IPS-NIHi7 (cell line): Measurements from ENCODE around the gene KRI1.
A peak's percentile ranks its signal among the peaks of the same experiment; 100 is the strongest.

Experiments
- DNase-seq: peaks from one replicate; pipeline ENCODE4 v3.0.0; 2012; ENCODE audit warnings: mixed read lengths; ENCODE audit errors: extremely low spot score

Gene KRI1

DNA sequence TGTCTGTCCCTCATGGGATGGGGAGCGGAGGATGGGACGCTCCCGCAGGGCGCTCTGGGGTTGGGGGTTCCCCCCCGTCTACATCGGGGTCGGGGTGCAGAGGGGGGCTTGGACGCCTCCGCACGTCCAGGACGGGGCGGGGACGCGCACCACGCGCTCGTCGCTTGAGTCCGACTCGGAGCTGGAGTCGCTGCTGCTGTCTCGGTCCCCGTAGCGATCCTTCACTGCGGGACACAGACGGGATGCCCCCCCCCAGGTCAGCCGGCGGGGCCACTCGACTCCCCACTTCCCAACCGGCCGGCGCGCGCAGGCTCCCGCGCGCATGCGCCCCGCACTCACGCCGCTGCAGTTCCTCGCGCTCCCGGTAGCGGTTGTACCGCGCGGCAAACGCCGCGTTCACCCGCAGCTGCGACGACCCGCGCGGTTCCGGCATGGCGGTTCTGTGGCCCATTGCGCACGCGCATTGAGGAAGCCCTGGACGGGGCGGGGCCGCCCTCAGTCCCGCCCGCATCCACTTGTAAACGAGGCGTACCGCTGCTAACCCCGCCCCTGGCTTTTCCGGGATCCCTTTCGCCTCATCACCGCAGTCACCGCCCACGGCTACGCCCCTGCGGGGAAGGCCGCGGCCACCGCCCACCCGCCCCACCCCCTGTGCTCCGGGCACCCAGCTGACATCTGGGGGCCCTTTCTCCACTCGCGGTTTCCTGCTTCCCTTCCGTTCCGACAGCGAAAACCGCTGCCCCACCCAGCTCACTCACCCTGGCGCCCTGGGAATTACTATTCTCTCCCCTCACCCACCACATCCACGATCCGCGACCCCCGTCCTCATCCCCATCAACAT is at the start of gene KRI1:
KRI1 (minus strand) TSS at position 444 of the 841 bp plus-strand sequence; CDS start at position 433, 11 bp downstream.
- DNase-seq, result peak; percentile 98

DNA sequence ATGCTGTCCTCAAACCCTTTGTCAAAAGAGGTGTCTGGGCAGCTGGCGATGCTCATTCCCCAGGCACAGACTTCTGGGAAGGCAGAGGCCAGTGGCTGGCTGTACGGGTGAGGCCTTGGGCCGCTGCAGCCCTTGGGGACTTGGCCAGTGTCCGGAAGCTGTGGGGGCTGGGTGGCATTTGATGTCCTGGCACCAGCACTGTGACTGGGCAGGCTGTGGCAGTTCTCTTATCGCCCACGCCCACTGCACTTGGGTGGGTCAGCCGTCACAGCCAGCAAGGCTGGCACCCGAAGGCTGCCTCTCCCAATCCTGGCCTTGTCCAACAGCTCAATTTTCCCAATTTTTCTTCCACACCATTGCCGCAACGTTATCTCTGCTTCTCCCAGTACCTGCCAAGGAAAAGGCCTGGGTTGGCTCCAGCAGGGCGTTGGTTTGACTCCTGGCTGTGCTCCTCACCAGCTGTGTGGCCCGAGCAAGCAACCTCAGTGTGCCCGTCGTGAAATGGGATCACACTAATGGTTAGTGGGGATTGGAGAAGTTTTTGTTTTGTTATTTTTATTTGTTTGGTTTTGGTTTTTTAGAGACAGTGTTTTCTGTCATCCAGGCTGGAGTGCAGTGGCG is 46.8 kb upstream of the KRI1 start:
- peak; percentile 8 for DNase-seq

DNA sequence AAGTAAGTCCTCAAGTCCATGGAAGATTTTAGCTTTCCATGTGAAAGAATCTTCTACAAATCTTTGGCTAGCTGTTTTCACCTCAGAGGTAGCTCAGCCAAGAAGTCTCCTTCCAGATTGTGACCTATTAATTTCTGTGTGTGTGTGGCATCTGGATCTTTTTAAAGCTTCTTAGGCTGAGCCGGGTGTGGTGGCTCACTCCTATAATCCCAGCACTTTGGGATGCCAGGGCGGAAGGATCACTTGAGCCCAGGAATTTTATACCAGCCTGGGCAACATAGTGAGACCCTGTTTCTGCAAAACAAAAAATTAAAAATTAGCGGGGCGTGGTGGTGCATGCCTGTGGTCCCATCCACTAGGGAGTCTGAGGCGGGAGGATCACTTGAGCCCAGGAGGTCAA is 46.1 kb upstream of the KRI1 start:
- no peak for DNase-seq

DNA sequence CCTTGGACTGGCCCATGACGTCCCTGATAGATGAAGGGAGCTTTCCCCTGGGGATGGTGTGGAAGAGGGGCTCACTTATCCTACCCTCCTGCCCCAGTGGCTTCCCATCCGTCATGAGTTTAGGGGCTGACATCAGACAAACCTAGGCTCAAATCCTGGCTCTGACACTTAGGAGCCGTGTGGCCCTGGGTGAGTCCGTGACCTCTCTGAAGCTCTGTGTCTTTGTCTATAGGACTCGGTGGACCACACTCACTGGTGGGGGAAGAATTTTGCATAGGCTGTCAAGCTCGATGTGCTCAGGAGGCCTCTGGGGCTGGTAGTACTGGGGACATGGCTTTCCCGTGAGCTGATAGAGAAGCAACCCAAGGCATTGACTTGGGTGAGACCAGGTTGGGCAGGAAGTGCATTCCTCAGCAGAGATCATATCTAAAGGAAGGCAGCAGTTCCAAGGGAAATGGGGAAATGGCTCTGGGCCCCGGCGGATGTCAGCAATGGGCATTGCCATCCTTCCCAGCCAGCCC is 38.7 kb upstream of the KRI1 start:
- no peak for DNase-seq

DNA sequence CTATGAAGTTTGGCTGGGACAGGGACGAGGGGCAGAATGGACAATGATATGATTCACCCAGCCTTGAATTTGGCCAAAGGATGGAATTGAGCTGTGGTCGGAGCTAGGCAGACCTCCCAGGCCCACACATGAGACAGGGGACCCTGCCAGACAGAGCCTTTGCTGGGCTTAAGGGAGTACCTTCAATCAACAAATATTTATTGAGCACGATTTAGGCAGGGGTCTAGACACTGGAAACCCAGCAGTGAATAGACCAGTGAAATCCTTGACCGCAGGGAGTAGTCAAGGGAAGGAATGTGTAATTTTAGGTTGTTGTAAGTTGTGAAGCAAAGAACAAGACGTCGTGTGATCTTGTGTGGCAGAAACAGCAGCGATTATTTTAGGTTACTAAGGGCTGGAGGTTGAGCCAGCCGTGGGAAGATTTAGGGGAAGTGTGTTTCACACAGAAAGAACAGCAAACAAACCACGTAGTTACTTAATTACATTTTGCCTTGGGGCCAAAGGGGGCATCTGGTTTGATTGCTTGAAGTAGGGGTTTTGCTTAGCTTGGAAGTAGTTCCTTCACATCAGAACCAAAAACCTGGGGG is 38.2 kb upstream of the KRI1 start:
- no peak for DNase-seq

DNA sequence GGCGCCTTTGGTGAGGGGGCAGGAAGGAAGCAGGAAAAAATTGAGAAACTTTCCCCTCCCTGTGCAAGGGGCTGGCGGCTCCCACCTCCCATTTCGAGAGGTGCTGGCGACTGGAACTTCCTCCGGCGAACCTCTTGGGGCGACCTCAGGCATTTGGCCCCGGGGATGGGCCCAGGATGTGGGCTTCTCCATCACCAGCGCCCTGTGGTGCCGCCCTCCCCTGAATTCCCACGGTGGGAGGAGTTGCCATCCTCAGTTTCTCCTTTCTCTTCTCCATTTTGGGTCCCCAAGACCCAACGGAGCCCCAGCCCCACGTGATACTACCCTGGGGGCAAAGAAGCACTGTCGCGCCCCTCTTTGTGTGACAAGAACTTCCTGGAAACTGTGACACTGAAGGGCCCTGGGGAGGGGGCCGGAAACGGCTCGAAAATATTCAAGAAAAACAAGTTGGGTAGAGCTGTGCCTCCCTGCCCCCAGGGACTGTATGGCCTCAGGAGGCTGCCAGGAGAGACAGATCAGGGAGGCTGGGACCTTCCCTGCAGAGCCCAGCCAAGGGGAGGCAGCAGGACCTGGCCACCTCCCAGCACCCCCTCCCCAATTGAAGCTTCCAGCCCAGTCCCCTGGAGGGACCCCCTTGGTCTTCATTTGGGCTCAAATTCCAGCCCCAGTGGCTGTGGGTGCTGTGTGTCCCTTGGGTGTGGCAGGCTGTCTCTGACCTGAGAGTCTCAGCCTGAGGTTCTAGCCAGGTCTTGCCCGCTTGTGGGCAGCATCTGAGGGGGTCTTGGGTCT is 37.5 kb upstream of the KRI1 start:
- no peak for DNase-seq

DNA sequence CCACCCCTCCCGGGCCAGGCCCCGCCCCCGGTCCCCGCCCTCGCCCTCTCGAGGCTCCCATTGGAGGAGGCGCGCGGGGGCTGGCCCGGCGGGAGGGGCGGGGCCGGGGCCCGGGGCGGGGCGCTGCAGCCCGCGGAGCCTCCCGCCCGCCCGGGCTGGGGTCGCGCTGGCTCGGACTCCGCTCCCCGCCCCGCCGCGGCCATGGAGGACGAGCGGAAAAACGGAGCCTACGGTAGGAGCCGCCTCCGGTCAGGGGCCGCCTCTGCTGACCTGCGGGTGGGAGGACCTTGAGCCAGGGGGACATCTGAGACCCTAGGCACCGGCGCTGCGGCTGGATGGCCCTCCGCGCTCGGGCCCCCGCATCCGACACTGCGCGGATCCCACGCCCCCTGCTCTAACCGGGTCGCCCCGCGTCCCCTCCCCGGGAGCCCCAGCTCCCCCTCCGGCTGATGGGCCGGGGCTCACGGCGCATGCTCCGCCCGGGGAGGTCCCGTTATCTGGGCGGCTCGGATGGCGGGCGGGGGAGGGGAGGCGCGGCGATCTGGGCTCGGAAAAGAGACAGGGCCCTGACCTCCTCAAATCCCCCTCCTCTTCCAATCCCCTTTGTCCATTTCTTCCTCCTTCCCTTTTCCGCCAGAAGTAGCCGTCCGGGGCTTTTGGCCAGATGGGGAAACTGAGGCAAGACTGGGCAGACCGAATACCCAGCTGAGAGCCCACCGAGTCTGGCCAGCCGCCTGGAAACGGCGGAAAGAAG is 36.7 kb upstream of the KRI1 start:
- peak; percentile 99 for DNase-seq

DNA sequence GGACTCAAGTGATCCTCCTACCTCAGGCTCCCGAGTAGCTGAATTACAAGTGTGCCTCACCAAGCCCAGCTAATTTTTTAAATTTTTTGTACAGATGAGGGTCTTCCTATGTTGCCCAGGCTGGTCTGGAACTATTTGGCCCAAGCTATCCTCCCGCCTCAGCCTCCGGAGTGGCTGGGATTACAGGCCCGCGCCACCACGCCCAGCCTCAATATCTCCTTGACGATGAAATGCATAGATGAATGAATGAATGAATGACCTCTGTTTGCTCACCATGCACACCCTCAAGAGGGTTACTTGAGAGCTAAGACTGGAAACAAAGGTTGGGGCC is 36.2 kb upstream of the KRI1 start:
- DNase-seq, result no peak

DNA sequence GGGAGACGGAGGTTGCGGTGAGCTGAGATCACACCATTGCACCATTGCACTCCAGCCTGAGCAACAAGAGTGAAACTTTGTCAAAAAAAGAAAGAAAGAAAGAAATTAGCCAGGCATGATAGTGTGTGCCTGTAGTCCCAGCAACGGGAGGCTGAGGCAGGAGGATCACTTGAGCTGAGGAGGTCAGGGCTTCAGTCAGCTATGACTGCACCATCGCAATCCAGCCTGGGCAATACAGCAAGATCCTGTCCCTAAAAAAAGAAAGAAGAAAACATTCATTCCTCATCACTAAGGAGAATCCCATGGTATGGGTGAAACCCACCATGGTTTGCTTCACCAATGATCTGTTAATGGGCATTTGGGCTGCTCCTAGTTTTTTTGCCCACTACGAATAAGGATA is 34.3 kb upstream of the KRI1 start:
- DNase-seq, result no peak

DNA sequence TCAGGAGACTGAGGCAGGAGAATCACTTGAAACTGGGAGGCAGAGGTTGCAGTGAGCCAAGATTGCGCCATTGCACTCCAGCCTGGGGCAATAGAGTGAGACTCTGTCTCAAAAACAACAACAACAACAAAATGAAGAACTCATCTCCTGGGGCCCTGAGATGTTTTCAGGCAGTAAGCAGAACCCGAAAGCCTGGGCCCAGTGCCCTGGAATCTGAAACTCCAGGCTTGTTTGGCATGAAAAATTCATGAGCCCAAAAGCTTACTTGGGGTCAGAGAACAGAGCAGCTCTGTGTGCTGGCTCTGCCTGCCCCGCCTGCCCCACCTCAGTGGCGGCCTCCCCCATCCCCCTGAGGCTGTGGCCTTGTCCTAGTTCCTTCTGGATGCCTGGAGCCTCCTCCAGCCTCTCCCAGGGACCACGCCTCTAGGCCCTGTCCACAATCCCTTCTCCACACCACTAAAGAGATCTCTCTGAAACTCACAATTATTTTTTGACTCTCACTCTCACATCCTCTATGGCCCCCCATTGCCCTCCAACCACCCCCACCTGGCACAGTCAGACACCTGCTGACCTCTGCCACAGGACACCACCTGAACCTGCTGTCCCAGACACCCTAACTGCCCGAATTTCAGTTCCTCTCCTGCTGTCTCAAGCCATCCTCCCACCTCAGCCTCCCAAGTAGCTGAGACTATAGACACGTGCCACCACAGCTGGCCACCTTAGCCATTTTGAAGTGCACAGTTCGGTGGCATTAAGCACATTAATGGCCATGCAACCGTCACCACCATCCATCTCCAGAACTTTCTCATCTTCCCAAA is 28.2 kb upstream of the KRI1 start:
- DNase-seq, result no peak

DNA sequence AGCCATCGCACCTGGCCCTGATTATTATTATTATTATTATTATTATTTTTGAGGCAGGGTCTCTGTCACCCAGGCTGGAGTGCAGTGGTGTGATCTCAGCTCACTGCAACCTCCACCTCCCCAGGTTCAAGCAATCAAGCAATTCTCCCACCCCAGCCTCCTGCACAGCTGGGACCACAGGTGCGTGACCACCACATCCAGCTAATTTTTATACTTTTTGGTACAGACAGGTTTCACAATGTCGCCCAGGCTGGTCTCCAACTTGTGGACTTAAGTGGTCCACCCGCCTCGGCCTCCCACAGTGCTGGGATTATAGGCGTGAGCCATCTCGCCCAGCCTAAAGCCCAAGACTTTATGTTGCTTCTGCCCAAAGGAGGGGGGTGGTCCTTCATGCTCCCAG is 27.3 kb upstream of the KRI1 start:
- no peak for DNase-seq

DNA sequence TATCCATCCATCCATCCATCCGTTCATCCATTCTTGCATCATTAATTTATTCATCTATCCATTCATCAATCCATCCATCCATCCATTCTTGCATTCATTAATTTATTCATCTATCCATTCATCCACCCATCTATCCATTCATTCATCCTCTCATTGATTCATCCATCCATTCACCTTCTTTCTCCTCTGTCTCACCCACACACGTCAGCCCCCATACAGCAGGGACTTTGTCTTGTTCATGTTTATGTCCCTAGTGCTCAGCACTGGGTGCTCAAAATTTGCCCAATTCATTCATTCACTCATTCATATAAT is 22.0 kb upstream of the KRI1 start:
- DNase-seq, result no peak

DNA sequence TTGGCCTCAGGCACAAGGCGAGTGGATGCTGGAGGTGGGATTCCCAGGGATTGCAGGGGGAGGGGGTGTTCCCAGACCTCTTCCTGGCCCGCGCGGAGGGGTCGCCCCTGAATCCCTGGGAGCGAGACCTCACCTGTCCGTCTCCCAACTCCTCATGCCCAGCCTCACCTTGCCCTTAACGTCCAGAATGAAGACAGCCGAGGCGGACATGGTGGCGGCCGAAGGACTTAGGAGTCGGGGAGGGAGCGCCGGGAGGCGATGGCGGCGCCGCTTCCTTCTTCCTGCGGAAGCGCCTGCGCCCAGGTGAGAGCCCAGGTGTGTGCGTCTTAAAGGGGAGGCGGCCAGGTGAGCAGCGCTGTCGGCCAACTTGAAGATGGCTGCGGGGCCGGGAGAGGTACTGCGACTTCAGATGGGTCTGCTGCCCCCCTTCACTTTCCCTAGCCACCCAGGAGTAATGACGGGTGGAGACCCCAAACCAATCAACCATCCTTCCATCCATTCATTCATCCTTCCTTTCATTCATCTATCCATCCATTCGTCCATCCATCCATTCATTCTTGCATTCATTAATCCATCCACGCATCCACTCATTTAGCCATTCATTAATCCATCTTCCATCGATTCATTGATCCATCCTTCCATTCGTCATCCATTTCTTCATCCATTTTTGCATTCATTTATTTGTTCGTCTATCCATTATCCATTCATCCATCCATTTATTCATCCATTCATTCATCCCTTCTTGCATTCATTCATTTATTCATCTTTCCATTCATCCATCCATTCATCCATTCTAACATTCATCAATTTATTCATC is 21.4 kb upstream of the KRI1 start, which contains the start of gene AP1M2:
AP1M2 (minus strand) TSS at position 291 of the 817 bp plus-strand sequence; CDS start at position 210, 81 bp downstream.
- DNase-seq, result peak; percentile 74

DNA sequence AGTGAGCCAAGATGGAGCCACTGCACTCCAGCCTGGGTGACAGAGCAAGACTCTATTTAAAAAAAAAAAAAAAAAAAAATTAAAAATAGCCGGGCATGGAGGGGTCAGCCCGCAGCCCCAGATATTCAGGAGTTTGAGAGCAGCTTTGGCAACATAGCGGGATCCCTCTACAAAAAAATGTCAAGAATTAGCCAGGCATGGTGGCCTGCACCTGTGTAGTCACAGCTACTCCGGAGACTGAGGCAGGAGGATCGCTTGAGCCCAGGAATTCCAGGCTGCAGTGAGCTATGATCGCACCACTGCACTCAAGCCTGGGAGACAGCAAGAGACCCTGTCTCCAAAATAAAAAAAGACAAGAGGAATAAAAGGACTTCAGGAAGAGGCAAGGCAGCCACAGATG is 20.6 kb upstream of the KRI1 start:
- DNase-seq, result no peak

DNA sequence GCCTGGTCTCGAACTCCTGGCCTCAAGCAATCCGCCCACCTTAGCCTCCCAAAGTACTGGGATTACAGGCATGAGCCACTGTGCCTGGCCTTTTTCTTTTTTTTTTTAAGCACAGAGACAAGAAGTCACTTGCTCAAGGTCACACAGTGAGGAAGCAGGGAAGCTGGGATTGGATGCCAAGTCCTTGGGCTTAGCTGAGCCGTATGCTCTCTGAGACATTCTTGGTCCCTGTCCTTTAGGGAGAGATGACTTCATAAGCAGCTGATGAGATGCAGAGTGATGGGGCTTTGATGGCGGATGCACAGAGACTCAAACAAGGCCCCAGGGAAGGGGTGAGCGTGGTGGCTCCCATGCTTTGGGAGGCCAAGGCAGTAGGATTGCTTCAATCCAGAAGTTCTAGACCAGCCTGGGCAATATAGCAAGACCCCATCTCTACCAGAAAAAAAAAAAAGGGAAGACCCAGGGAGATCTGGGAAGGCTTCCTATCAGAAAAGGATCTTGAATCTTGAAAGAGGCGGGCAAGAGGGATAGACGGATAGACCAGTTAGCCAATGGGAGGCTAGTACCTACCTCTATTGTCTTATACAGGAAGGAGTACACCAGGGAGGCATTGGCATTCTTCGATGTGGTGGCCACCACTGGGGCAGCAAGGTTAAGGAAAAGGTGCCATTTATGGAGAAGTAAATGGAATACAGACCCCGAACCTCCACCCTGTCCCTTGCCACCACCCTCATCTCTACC is 17.4 kb upstream of the KRI1 start:
- no peak for DNase-seq

DNA sequence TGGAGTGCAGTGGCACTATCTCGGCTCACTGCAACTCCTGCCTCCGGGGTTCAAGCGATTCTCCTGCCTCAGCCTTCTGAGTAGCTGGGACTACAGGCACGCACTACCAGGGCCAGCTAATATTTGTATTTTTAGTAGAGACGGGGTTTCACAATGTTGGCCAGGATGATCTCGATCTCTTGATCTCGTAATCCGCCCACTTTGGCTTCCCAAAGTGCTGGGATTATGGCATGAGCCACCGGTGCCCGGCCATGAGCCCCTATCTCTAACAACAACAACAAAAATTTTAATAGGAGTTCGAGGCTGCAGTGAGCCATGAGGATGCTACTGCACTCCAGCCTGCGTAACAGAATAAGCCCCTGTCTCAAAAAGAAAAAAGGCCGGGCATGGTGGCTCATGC is 16.3 kb upstream of the KRI1 start:
- no peak for DNase-seq

DNA sequence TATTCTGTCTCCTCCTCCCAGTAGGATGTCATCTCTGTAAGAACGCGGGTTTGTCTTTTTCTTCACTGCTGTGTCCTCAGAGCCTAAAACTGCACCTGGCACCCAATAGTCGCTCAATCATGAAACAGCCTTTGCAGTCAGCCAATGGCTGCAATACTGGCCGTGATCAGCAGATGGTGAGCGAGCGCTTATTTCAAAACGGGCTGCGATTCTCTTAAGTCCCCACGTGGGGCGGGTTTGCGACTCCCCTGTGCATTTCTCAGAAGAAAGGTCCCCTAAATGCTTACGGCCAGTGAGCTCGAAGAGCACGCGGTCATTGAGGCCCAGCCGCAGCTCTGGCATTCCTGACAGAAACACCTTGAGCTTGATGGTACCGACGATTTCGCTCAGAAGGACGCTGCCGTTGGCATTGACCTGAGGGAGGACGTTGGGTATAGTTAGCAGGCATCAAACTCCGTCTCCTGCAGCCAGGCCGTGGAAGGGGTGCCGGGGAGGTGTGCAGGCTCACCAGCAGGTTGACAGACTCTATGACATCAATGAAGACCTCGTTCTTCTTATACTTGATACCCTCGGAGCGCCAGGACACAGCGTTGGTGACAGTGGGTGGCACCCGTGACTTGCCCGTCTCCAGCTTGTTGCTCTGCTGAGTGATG is 15.3 kb upstream of the KRI1 start:
- DNase-seq, result peak; percentile 77

DNA sequence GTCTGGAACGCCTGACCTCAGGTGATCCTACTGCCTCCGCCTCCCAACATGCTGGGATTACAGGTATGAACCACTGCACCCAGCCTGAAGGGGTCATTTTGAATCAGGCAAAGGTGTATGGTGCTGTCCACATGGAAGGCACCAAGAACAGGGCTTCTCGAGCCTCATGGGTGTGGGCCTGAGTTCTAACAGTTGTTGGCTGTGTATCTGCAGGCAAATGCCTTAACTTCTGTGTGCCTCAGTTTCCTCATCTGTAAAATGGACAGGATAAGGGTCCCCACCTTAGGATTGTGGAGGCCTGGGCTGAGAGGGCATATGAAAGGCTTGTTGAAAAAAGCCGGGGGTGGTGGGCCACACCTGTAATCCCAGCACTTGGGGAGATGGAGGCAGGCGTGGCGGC is 12.1 kb upstream of the KRI1 start:
- DNase-seq, result no peak
